Measurements from ENCODE around the gene SLC4A1AP.
A peak's percentile ranks its signal among the peaks of the same experiment; 100 is the strongest.
"Not testable (repeated sequence)": the region's sequence is repeated elsewhere in the genome, so short reads cannot be mapped to it uniquely, and the experiment has no call there.

SLC4A1AP gene

GRCh38 chr2:27652790-27653189 lies 10.9 kb upstream of the SLC4A1AP start:
- DNase-seq = no peak

GRCh38 chr2:27653397-27653796 lies 10.3 kb upstream of the SLC4A1AP start:
- no peak for DNase-seq

GRCh38 chr2:27655155-27655951 lies 8.3 kb upstream of the SLC4A1AP start:
- no peak for DNase-seq

GRCh38 chr2:27661371-27661770 lies 2.3 kb upstream of the SLC4A1AP start:
- DNase-seq = no peak

- peak in 2 of 4 experiments; percentile 5 to 11 for DNase-seq
These were observed 475 bp downstream of the SLC4A1AP start for GRCh38 chr2:27664154-27664574.

- peak; percentile 7 to 41 (median 32) for DNase-seq
These were observed 1.1 kb downstream of the SLC4A1AP start for GRCh38 chr2:27664622-27665363.

GRCh38 chr2:27667446-27667845 lies 3.8 kb downstream of the SLC4A1AP start:
- peak in 3 of 4 experiments; percentile 9 to 61 (median 48) for DNase-seq

GRCh38 chr2:27671235-27671634 lies 7.5 kb downstream of the SLC4A1AP start:
- DNase-seq = no peak

- DNase-seq = no peak
These were observed 9.2 kb downstream of the SLC4A1AP start for GRCh38 chr2:27672723-27673486.

- no peak for DNase-seq
These were observed 16.9 kb downstream of the SLC4A1AP start for GRCh38 chr2:27680571-27680970.

- DNase-seq = peak in 2 of 4 experiments; percentile 55 to 64
These were observed 18.2 kb downstream of the SLC4A1AP start for GRCh38 chr2:27681841-27682240.

GRCh38 chr2:27682334-27682771 lies 18.7 kb downstream of the SLC4A1AP start:
- DNase-seq = peak in 2 of 4 experiments; percentile 55 to 62

- DNase-seq = peak; percentile 94 to 99 (median 96)
These were observed 19.8 kb downstream of the SLC4A1AP start for GRCh38 chr2:27683390-27684071.

- not testable (repeated sequence) for DNase-seq
These were observed 21.3 kb downstream of the SLC4A1AP start for GRCh38 chr2:27685006-27685405.

GRCh38 chr2:27685577-27685976 lies 21.9 kb downstream of the SLC4A1AP start:
- DNase-seq = no peak

GRCh38 chr2:27687232-27687631 lies 23.5 kb downstream of the SLC4A1AP start:
- DNase-seq = no peak

- DNase-seq = no peak
These were observed 25.7 kb downstream of the SLC4A1AP start for GRCh38 chr2:27689424-27689823.

- DNase-seq = no peak
These were observed 26.4 kb downstream of the SLC4A1AP start for GRCh38 chr2:27690052-27690451.

- no peak for DNase-seq
These were observed 34.0 kb downstream of the SLC4A1AP start for GRCh38 chr2:27697660-27698059.

- DNase-seq = no peak
These were observed 38.0 kb downstream of the SLC4A1AP start for GRCh38 chr2:27701676-27702075.

- no peak for DNase-seq
These were observed 38.6 kb downstream of the SLC4A1AP start for GRCh38 chr2:27702302-27702701.

GRCh38 chr2:27703638-27704341 lies 40.1 kb downstream of the SLC4A1AP start:
- DNase-seq = peak; percentile 89 to 92 (median 92)
